ENCODE results near the gene TRIM56.
"Not testable (repeated sequence)": the region's sequence is repeated elsewhere in the genome, so short reads cannot be mapped to it uniquely, and the experiment has no call there.

TRIM56 gene

GRCh38 chr7:101113140-101113539, 27.9 kb downstream of the TRIM56 start:
- not testable (repeated sequence) for DNase-seq (ENCODE audit: low read depth in 2 of 2)

DNA sequence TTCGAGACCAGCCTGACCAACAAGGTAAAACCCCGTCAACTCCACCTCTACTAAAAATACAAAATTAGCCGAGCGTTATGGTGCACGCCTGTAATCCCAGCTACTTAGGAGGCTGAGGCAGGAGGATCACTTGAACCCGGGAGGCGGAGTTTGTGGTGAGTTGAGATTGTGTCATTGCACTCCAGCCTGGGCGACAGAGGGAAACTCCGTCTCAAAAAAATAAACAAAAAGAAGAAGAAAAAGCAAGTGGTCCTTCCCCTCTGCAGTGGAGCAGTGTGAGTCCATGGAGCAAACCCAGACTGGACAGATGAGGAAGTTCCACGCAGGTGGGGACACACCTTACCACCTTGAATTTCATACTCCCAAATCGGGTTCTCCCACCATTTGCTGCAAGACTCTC, 28.6 kb downstream of the TRIM56 start:
- no peak for DNase-seq (ENCODE audit: low read depth in 2 of 2)

GRCh38 chr7:101114492-101114891, 29.2 kb downstream of the TRIM56 start:
- no peak for DNase-seq (ENCODE audit: low read depth in 2 of 2)

- DNase-seq (ENCODE audit: low read depth in 2 of 2): no peak
Measured at GRCh38 chr7:101115215-101115614, 29.9 kb downstream of the TRIM56 start.

- DNase-seq (ENCODE audit: low read depth in 2 of 2): no peak
Measured at GRCh38 chr7:101116898-101117297, 31.6 kb downstream of the TRIM56 start.

GRCh38 chr7:101118856-101119255, 33.6 kb downstream of the TRIM56 start:
- DNase-seq (ENCODE audit: low read depth in 2 of 2): no peak

DNA sequence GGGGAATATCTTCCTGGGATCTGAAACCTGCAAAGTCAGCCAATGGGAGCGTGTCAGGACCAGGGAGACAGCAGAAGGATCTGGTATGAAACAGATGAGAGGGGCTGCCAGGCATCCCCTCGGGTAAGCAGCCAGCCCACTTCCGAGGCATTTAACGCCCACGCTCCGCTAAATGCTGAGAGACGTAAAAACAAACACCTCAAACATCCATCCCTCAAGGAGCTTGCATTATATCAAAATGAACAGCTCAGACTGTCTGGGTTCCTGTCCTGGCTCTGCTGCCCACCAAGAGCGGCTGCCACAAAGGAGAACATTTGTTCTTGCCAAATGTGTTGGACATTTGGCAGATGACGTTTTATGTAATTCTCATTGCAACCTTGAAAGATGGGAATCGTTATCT, 34.6 kb downstream of the TRIM56 start:
- DNase-seq (ENCODE audit: low read depth in 2 of 2): no peak

- no peak for DNase-seq (ENCODE audit: low read depth in 2 of 2)
Measured at GRCh38 chr7:101120315-101120714, 35.0 kb downstream of the TRIM56 start.

DNA sequence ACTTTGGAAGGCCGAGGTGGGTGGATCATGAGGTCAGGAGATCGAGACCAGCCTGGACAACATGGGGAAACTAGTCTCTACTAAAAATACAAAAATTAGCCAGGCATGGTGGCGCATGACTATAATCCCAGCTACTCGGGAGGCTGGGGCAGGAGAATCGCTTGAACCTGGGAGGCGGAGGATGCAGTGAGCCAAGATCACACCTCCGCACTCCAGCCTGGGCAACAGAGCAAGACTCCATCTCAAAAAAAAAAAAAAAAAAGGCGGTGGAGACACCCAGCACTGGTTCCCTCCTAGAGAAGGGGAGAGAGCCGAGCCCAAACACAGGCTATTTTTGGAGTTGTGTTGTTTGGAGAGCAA, 36.3 kb downstream of the TRIM56 start:
- not testable (repeated sequence) for DNase-seq (ENCODE audit: low read depth in 2 of 2)

GRCh38 chr7:101121991-101122932, 37.0 kb downstream of the TRIM56 start:
- DNase-seq (ENCODE audit: low read depth in 2 of 2): no peak

DNA sequence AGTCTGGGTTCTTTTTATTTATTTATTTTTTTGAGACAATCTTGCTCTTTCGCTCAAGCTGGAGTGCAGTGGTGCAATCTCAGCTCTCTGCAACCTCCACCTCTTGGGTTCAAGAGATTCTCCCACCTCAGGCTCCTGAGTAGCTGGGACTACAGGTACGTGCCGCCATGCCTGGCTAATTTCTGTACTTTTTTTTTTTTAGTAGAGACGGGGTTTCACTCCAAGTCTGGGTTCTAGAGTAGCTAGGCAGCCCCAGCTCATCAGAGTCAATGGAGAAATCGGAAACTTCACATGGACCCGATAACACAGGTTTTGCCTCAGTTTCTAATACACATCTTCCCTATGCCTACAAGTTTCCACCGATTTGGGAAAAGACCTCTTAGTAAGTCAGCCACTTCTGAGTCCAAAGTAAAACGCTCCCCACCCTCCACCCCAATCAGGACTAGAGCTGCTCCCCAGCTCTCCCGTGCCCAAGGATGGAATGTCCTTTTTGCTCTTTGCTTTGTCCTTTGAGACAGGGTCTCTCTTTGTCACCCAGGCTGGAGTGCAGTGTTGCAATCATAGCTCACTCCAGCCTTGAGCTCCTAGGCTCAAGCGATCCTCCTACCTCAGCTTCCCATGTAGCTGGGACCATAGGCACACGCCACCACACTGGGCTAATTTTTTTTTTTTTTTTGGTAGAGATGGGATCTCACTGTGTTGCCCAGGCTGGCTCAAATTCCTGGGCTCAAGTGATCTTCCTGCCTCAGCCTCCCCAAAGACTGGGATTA, 37.8 kb downstream of the TRIM56 start:
- no peak for DNase-seq (ENCODE audit: low read depth in 2 of 2)

DNA sequence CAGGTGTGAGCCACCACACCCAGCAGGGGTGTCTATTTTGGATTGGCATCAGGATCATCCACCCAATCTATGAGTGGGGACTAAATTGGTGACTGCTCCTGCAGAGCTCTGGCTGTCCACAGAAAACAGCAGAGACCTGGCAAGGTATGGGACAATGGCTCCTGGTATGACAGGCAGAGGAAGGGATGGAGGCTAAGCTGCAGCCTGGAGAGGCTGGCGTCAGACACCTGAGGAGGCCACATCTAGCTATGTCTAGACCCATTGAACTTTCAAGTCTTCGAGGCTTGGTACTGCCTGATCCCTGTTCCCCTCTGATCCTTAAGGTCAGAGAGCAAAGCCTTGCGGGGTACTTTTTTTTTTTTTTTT, 38.4 kb downstream of the TRIM56 start:
- DNase-seq (ENCODE audit: low read depth in 2 of 2): no peak

DNA sequence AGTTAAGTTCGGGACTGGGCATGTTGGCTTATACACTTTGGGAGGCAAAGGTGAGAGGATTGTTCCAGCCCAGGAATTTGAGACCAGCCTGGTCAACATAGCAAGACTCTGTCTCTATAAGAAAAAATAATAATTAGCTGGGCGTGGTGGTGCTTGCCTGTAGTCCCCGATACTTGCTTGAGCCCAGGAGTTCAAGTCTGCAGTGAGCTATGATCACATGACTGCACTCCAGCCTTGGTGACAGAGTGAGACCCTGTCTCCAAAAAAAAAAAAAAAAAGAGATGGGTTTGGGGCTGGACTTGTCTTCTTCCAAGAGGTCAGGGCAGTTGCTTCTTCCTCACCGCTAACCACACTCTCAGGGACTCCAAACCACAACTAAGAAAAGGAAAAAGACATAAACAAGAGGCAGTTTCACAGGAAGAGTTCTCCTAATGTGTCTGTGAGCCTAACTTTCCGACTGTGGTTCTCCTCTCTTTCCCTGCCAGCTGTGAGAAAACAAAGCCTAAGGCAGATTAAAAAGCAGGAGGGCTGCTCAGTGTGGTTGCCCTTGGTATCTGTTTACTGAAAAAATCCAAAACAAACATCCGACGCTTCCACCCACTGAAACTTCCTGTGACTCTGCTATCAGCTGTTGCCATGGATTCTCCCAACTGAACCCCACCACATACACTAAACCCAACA, 39.2 kb downstream of the TRIM56 start:
- DNase-seq (ENCODE audit: low read depth in 2 of 2): no peak

- no peak for DNase-seq (ENCODE audit: low read depth in 2 of 2)
Measured at GRCh38 chr7:101125989-101126650, 40.8 kb downstream of the TRIM56 start.

DNA sequence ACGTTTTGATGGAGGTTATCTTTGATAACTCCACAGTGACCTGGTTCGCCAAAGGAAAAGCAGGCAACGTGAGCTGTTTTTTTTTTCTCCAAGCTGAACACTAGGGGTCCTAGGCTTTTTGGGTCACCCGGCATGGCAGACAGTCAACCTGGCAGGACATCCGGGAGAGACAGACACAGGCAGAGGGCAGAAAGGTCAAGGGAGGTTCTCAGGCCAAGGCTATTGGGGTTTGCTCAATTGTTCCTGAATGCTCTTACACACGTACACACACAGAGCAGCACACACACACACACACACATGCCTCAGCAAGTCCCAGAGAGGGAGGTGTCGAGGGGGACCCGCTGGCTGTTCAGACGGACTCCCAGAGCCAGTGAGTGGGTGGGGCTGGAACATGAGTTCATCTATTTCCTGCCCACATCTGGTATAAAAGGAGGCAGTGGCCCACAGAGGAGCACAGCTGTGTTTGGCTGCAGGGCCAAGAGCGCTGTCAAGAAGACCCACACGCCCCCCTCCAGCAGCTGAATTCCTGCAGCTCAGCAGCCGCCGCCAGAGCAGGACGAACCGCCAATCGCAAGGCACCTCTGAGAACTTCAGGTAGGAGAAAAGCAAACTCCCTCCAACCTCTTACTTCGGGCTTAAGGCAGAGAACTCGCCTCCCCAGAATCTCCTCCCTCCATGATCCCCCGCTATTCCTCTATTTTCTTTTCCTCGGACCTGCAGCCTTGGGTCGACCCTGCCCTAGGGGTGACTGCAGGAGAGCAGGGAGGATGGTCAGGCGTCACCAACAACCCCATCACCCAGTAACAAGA, 41.6 kb downstream of the TRIM56 start, which contains the start of gene SERPINE1:
SERPINE1 (plus strand) TSS at position 454 of the 809 bp plus-strand sequence. CDS start 1,290 bp downstream, outside the sequence.
- DNase-seq (ENCODE audit: low read depth in 2 of 2): peak in 1 of 2 donors; percentile 13

DNA sequence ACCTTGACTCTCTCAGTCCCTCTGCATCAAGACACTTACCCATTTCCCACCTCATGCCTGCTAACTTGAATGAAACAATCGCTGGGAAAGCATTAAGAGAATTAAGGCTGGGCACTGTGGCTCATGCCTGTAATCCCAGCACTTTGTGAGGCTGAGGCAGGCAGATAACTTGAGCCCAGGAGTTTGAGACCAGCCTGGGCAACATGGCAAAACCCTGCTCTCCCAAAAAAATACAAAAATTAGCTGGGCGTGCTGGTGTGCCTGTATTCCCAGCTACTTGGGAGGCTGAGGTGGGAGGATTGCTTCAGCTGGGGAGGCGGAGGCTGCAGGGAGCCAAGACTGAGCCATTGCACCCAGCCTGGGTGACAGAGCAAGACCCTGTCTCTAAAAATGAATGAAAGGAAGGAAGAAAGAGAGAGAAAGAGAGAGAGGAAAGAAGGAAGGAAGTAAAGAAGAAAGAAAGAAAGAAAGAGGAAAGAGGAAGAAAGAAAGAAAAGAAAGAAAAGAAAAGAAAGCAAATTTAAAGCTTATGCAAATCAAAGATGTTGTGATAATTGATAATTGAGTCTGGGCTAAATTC, 42.3 kb downstream of the TRIM56 start:
- no peak for DNase-seq (ENCODE audit: low read depth in 2 of 2)

DNA sequence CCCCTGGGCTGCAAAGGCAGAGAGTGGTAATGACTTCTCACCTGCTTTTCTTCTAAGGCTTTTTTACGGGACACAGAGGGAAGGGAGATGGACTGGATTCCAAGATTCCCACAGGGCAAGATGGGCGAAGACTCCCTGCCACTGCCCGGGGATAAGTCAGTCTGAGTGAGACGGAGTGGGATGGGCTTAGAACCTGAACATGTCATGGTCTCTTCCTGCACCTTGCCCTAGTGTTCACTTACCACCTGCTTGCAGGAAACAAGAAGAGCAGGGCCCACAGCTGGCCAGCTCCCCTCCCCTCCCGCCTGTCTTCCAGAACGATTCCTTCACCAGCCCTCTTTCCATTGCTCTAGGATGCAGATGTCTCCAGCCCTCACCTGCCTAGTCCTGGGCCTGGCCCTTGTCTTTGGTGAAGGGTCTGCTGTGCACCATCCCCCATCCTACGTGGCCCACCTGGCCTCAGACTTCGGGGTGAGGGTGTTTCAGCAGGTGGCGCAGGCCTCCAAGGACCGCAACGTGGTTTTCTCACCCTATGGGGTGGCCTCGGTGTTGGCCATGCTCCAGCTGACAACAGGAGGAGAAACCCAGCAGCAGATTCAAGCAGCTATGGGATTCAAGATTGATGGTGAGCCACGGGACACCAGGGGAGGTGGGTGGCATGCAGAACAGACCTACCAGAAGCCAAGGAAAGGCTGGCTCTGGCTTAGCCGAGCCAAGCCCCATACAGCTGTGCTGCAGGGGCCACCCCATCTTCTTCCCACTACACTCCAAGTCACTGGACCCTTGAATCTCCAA, 43.0 kb downstream of the TRIM56 start:
- DNase-seq (ENCODE audit: low read depth in 2 of 2): no peak

DNA sequence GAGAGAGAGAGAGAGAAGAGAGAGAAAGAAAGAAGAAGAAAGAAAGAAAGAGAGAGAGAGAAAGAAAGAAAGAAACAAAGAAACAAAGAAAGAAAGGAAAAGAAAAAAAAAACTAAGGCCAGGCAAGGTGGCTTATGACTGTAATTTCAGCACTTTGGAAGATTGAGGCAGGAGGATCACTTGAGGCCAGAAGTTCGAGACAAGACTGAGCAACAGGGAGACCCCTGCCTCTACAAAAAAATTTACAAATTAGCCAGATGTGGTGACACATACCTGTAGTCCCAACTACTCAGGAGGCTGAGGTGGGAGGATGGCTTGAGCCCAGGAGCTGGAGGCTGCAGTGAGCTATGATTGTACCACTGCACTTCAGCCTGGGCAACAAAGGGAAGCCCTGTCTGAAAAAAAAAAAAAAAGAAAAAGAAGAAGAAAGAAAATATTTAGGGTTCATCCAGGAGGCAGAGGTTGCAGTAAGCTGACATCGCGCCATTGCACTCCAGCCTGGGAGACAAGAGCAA, 44.4 kb downstream of the TRIM56 start:
- DNase-seq (ENCODE audit: low read depth in 2 of 2): no peak
